H1 (cell line): Measurements from ENCODE around the gene TRPC4. TPM values are rescaled to one million over a fixed set of nuclear protein-coding genes. Genes with fewer than 3 reads are reported as not detected.

Experiments used
- FOSL1 ChIP-seq: IDR thresholded peaks from 2 replicates; pipeline ENCODE4 v1.6.1; 2011; ENCODE audit warnings: mild to moderate bottlenecking, low read depth, low read length, moderate library complexity; ENCODE audit not compliant: insufficient read depth
- POLR2A ChIP-seq, 2 experiments: IDR thresholded peaks; 1 replicate in 1 of 2; 2 replicates in 1 of 2; pipeline ENCODE4 v1.6.1; 2011; ENCODE audit warnings: low read depth in 2 of 2, low read length in 2 of 2, mild to moderate bottlenecking in 2 of 2; ENCODE audit errors: control extremely low read depth in 1 of 2
- polyA plus RNA-seq, 7 experiments: library from polyadenylated mRNA; depleted of rRNA in 3 of 7; stranded (reverse) in 5 of 7; unstranded in 2 of 7; fragments of >200 nt in 5 of 7; fragments of 200-250 nt in 2 of 7; gene quantifications; 1 replicate in 5 of 7; 2 replicates in 1 of 7; 4 replicates in 1 of 7; pipeline versions ENCODE4 v1.2.1 to v1.2.3, GENCODE V29; 2011 to 2013; ENCODE audit warnings: missing spikeins in 2 of 7, mixed read lengths in 2 of 7
- total RNA-seq: library from RNA; stranded (reverse); fragmentation: NEBNext Ultra II Directional; extraction: Animal tissue kit (Norgen Biotek cat#: 25700); gene quantifications from 2 replicates; pipeline ENCODE4 v1.2.1, GENCODE V29; 2021

TRPC4 gene
- total and polyA plus RNA-seq, 2 of the 8 experiments (the other 6 are each of a cell fraction or from before 2014, with no cell fraction given): 12.3 to 14.7 TPM

DNA sequence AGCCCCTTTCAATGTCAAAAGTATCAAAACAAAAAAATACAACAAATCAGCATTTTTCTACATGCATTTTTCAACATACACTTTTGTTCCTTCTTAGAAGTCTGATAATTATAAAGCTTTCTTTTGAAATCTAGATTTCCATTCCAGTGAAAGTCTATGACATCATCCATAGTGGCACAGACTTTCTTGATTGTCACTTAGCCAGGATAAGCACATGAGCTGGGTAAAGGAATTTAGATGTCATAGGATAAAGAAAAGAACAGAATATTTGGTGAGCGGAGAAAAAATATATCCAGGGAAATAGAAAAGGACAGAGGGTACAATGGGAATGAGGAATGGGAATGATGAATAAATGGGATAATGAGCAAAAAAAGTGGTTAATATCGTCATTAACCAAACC, 15.1 kb upstream of the TRPC4 start (continued):
- TF ChIP-seq FOSL1 (no peak), POLR2A (IDR thresholded peaks at IDR 0.05; ENCODE audit: control extremely low read depth in 1 of 2, low read depth in 2 of 2, low read length in 2 of 2) (no peak)
